Activated naive CD4-positive, alpha-beta T cell treated with anti-CD3 and anti-CD28 coated beads, Interleukin-2, amount 50 U/mL, for 72 hours (primary cell): ENCODE measurements around the gene ZFP14. TPM values are rescaled to one million over a fixed set of nuclear protein-coding genes. Genes with fewer than 3 reads are reported as not detected.

Source experiments
- ATAC-seq, 2 donors: fragments of 150-1000 bp; cut with Tn5 transposase; 2 replicates each; pipeline ENCODE4 v1.10.0; 2021; ENCODE audit warnings: mild to moderate bottlenecking in 2 of 2, moderate library complexity in 2 of 2
- DNase-seq, 2 donors: peaks; one replicate each; pipeline ENCODE4 v3.0.0; 2021 to 2022; ENCODE audit warnings: low spot score in 2 of 2
- H3K27ac Mint-ChIP-seq, 2 donors: one replicate each; pipeline ENCODE4 v1.8.0; 2022; ENCODE audit warnings: mild to moderate bottlenecking in 2 of 2, mixed read lengths in 2 of 2
- H3K36me3 Mint-ChIP-seq, 2 donors: one replicate each; pipeline ENCODE4 v1.8.0; 2022; ENCODE audit warnings: mixed read lengths in 2 of 2
- H3K9me3 Mint-ChIP-seq, 2 donors: one replicate each; pipeline ENCODE4 v1.8.0; 2022; ENCODE audit warnings: mixed read lengths in 2 of 2
- total RNA-seq, 2 donors: library from RNA; stranded (reverse); gene quantifications; one replicate each; pipeline ENCODE4 v1.2.3, GENCODE V29; 2022

ZFP14 gene
- total RNA-seq = 1 to 10 TPM; 2.3 to 2.4 TPM

DNA sequence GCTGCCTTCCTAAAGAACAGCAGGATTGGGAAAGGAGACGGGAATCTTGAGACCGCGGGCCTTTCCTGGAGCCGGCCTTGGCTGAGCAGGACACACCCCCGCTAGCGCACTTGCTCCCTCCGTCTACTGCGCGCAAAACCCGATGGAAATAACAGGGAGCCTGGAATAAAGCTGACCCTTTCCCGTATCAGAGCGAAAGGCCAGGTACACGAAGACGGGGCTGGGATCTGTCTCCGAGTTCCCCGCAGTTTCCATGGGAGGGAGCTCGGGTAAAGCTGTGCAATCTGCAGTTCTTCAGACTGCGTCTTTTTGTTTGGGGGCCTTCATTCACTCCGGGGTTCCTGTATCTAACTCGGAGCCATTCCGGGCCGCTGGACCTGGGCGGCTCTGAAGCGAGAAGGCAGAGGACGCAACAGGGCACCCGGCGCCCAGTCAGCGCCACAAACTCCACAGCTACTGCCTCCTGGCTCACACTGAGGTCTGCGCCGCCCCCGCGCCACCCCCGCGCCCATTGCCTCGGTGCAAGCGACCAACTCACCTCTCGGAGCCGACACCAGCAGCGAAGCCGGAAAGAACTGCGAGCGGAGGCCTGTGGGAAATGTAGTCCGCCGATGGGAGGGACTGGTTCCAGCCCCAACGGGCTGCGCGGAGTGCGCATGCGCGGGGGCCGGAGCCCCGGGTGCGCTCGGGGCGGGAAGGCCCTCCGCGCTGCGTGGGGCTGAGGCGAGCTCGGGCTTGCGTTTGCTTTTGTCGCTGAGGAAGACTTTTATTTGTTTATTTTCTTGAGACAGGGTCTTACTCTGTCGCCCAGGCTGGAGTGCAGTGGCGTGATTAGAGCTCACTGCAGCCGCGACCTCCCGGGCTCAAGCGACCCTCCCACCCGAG lies at the start of gene ZFP14:
ZFP14 (minus strand) TSS at position 577 of the 885 bp plus-strand sequence. CDS start 11,309 bp downstream, outside the sequence.
- H3K27ac Mint-ChIP-seq = peak within 1 kb of the TSS; percentile 82 to 90
- peaks cover 21 to 32% of the 10 kb centered on the region in 2 donors for H3K36me3 Mint-ChIP-seq
- H3K9me3 Mint-ChIP-seq = peaks cover 4 to 18% of the 10 kb centered on the region in 2 donors
- ATAC-seq = peak; percentile 99 to 100
- DNase-seq = peak; percentile 89 to 96

- no peak for ATAC-seq
- Mint-ChIP-seq H3K9me3 (peaks cover 25 to 28% of the 10 kb centered on the region in 2 donors), H3K27ac (no peak overlapping the region), H3K36me3 (peaks cover 30 to 43% of the 10 kb centered on the region in 2 donors)
- DNase-seq = no peak
Measured at GRCh38 chr19:36423925-36424324, 44.9 kb upstream of the ZFP14 start.

GRCh38 chr19:36421749-36422481 lies 42.9 kb upstream of the ZFP14 start:
- Mint-ChIP-seq H3K9me3 (peaks cover 22 to 30% of the 10 kb centered on the region in 2 donors), H3K36me3 (peaks cover 43 to 55% of the 10 kb centered on the region in 2 donors), H3K27ac (no peak overlapping the region)
- DNase-seq = no peak
- ATAC-seq = no peak

DNA sequence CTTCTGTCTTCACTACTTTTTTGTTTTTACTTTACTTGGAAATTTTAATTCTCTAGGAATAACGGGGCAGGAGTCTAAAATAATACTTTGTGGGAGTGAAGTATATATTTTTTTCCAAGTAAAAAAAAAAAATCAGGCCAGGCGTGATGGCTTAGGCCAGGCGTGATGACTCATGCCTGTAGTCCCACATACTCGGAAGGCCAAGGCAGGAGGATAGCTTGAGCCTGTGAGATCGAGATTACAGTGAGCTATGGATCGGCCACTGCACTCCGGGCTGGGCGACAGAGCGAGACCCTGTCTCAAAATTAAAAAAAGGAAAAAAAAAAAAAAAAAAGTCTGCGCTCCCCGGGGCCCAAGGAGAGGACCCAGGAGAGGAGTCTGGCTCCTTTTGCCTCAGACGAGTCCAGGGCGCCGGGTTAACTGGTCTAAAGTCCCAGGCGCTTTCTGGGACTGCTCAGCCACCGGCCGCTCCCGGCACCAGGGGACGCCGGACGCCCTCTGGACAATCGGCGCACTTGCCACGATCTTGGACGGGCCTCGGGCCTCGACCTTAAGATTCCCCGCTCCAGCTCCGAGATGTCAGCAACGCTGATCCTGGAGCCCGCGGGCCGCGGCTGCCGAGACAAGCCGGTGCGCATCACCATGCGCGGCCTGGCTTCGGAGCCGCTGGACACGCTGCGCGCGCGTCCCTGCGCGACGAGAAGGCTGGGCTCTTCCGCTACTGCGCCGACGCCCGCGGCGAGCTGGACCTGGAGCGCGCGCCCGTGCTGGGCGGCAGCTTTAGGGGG lies 42.2 kb upstream of the ZFP14 start:
- Mint-ChIP-seq H3K36me3 (peaks cover 43 to 57% of the 10 kb centered on the region in 2 donors), H3K27ac (no peak overlapping the region), H3K9me3 (peaks cover 19 to 28% of the 10 kb centered on the region in 2 donors)
- ATAC-seq (no peak), DNase-seq (no peak)

- Mint-ChIP-seq H3K27ac (peak within 1 kb of the TSS; percentile 95 to 97), H3K36me3 (peaks cover 44 to 64% of the 10 kb centered on the region in 2 donors), H3K9me3 (peaks cover 10 to 24% of the 10 kb centered on the region in 2 donors)
- ATAC-seq (peak; percentile 90 to 91), DNase-seq (peak; percentile 73 to 86)
Measured at GRCh38 chr19:36418287-36419001, 39.4 kb upstream of the ZFP14 start, which contains the start of gene ZFP82. Gene ZFP82 (minus strand): TSS chr19:36418644. CDS start chr19:36409789, 8,855 bp downstream.

DNA sequence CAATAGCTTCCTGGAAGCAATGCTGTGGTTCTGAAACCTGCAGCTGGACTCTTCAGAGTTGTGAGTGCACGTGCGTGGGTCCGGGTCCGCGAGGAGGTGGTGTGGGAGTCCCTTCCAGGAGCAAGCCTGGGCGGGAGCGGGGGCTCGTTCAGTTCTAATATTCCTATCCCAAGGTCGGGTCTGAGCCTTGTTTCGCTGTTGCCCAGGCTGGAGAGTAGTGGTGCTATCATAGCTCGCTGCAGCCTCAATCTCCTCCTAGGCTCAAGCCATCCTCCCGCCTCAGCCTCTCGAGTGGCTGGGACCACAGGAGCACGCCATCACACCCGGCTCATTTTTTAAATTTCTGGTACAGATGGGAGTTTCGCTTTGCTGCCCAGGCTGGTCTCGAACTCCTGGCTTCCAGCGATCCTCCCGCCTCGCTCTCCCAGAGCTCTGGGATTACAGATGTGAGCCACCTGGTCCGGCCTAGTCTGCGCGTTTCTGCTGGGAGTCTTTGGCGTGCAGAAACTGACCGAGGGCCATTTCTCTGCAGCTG lies 38.8 kb upstream of the ZFP14 start:
- H3K9me3 Mint-ChIP-seq = peaks cover 12 to 24% of the 10 kb centered on the region in 2 donors
- peak; percentile 3 to 9 for ATAC-seq
- H3K36me3 Mint-ChIP-seq = peaks cover 50 to 70% of the 10 kb centered on the region in 2 donors
- DNase-seq = no peak
- H3K27ac Mint-ChIP-seq = peak overlapping the region; percentile 95 to 97

DNA sequence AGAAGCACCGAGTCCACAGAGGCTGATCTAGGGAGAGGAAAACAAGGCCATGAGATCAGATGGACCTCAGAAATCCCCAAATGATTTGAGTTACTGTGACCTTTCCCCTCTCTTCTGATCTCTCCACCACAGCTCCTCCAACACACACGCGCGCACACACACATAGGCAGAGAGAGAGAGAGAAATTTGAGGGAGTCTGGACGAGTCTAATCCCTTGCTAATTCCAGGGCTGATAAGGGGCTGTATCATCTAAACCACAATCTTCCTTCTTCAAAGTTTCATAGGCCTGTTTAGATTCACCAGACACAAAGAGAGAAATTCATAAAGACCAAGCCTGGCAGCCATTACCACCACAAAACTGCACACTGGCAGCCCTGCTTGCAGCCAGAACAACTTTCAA lies 30.8 kb upstream of the ZFP14 start:
- DNase-seq = no peak
- Mint-ChIP-seq H3K27ac (no peak overlapping the region), H3K9me3 (peaks cover 24 to 39% of the 10 kb centered on the region in 2 donors), H3K36me3 (peaks cover 61 to 76% of the 10 kb centered on the region in 2 donors)
- no peak for ATAC-seq

DNA sequence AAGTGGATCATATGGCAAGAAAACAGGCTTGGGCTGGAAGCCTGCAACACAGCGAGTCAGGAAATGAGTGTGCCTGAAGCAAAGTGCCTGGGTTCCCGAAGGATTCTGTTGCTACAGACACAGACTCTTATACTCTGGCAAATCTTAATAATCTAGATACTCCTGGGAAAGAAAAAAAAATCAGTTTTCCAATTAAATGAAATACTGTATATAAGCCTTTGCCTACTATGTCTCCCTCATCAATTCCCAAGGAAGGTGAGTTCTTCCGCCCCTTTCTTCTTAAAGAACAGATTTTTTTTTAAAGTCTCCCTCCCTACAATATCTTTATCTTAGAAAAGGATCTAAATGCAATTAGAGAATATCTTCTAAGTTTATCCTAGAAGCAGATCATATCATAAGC lies 29.1 kb upstream of the ZFP14 start:
- peaks cover 31 to 39% of the 10 kb centered on the region in 2 donors for H3K9me3 Mint-ChIP-seq

DNA sequence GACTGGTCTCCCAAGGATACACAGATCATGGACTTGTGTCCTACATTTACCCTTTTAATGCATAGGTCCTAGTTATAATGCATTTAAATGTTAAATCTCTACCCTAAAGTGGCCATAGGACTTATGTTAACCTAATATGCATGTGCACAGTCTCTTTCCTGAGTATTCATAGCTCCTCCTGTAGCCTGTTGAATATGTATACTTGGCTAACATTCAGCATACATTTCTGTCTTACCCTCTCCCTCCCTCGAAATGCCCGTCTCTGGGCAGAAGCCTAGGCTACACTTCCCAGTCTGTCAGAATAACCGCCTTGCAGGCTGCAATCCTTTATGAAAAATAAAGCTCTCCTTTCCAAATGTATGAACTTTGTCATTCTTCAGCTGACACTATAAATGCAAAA lies 25.5 kb upstream of the ZFP14 start:
- Mint-ChIP-seq H3K9me3 (peaks cover 30 to 35% of the 10 kb centered on the region in 2 donors), H3K27ac (no peak overlapping the region), H3K36me3 (peaks cover 66 to 83% of the 10 kb centered on the region in 2 donors)
- DNase-seq (no peak), ATAC-seq (no peak)

More for the DNA sequence above, 29.1 kb upstream of the ZFP14 start:
- Mint-ChIP-seq H3K27ac (no peak overlapping the region), H3K36me3 (peaks cover 67 to 80% of the 10 kb centered on the region in 2 donors)
- no peak for ATAC-seq
- no peak for DNase-seq

GRCh38 chr19:36401475-36401874 lies 22.5 kb upstream of the ZFP14 start:
- H3K27ac Mint-ChIP-seq = no peak overlapping the region
- H3K9me3 Mint-ChIP-seq = peaks cover 19 to 30% of the 10 kb centered on the region in 2 donors
- DNase-seq = no peak
- H3K36me3 Mint-ChIP-seq = peaks cover 61 to 87% of the 10 kb centered on the region in 2 donors
- no peak for ATAC-seq

- Mint-ChIP-seq H3K36me3 (peaks cover 65 to 87% of the 10 kb centered on the region in 2 donors), H3K27ac (no peak overlapping the region), H3K9me3 (peaks cover 34 to 40% of the 10 kb centered on the region in 2 donors)
- ATAC-seq (no peak), DNase-seq (no peak)
Measured at GRCh38 chr19:36398571-36398970, 19.6 kb upstream of the ZFP14 start.

DNA sequence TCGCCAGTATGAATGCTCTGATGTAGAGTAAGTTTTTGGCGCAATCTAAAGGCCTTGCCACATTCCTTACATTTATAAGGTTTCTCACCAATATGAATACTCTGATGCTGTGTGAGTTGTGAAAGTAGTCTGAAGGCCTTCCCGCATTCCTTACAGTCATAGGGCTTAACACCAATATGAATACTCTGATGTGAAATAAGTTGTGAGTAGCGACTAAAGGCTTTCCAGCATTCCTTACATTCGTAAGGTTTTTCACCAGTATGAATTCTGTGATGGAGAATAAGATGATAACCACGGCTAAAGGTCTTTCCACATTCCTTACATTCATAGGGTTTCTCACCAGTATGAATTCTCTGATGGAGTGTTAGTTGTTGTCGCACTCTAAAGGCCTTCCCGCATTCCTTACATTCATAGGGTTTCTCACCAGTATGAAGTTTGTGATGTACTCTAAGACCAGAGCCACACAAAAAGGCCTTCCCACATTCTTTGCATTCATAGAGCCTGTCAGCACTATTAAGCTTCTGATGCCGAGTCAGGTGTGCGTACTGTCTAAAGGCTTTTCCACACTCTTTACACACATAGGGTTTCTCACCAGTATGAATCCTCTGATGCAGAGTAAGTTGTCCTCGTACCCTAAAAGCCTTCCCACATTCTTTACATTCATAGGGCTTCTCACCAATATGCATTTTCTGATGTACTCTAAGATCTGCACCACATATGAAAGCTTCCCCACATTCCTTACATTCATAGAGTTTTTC lies 14.1 kb upstream of the ZFP14 start:
- DNase-seq (no peak), ATAC-seq (no peak)
- peaks cover 63 to 77% of the 10 kb centered on the region in 2 donors for H3K36me3 Mint-ChIP-seq
- H3K27ac Mint-ChIP-seq = no peak overlapping the region
- peaks cover 43 to 49% of the 10 kb centered on the region in 2 donors for H3K9me3 Mint-ChIP-seq

DNA sequence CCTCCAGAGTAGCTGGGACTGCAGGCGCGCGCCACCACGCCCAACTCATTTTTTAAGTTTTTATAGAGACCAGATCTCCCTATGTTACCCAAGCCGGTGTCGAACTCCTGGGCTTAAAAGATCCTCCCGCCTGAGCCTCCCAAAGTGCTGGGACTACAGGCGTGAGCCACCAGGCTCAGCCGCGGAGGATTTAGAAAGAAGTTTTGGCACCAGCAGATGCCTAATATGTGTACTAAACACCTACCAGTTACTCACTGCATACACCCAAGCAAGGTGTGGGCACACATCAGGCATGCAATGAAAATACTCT lies 464 bp upstream of the ZFP14 start:
- Mint-ChIP-seq H3K9me3 (peaks cover 4 to 18% of the 10 kb centered on the region in 2 donors), H3K36me3 (peaks cover 18 to 26% of the 10 kb centered on the region in 2 donors), H3K27ac (peak overlapping the region; percentile 50 to 90)
- DNase-seq (no peak), ATAC-seq (no peak)

DNA sequence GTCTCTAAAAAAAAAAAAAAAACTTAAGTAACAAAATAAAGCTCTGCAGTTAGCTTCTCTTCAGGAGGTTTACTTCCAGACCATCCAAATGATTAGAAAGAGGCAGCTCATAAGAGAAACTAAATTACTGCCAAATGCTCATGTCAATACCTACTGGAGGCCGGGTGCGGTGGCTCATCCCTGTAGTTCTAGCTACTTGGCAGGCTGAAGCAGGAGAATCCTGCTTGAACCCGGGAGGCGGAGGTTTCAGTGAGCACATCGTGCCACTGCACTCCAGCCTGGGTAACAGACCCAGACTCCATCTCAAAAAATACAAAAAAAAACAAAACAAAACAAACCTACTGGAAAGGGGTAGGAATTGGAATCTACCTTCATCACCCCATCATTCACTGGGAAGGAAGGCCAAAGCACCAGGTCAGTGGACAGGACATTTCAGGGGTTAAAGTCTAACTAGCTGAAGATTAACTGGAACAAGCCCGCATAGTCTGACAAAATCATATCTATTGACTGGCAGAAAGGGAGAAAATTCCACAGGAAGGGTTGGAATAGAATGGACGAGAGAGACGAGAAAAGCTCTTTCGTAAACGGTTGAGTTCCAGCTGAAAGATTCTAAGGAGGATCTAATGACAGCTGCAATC lies 1.3 kb downstream of the ZFP14 start:
- no peak for DNase-seq
- ATAC-seq = no peak
- peaks cover 27 to 40% of the 10 kb centered on the region in 2 donors for H3K36me3 Mint-ChIP-seq
- H3K27ac Mint-ChIP-seq = peak overlapping the region; percentile 82 to 90
- peaks cover 2 to 15% of the 10 kb centered on the region in 2 donors for H3K9me3 Mint-ChIP-seq
